Gastroesophageal sphincter (tissue), 3 donors: ENCODE measurements around the gene SUN5.

Experiments used
- CTCF ChIP-seq, 4 experiments: fragments of 200-600 bp in 2 of 4; fragments of 450-650 bp in 2 of 4; sonication (generic) in 1 of 4; IDR thresholded peaks; one replicate each; pipeline ENCODE4 v1.5.1; 2017 to 2019; ENCODE audit warnings: antibody characterized with exemption in 4 of 4, mild to moderate bottlenecking in 2 of 4, moderate library complexity in 2 of 4
- POLR2A ChIP-seq, 2 donors: fragments of 450-650 bp; IDR thresholded peaks; one replicate each; pipeline ENCODE4 v1.6.1; 2017; ENCODE audit warnings: antibody characterized with exemption in 2 of 2, mild to moderate bottlenecking in 2 of 2, moderate library complexity in 1 of 2
- POLR2AphosphoS5 ChIP-seq: sonication (generic); formaldehyde crosslinking; IDR thresholded peaks from one replicate; pipeline ENCODE4 v1.6.1; 2017; ENCODE audit warnings: antibody characterized with exemption

DNA sequence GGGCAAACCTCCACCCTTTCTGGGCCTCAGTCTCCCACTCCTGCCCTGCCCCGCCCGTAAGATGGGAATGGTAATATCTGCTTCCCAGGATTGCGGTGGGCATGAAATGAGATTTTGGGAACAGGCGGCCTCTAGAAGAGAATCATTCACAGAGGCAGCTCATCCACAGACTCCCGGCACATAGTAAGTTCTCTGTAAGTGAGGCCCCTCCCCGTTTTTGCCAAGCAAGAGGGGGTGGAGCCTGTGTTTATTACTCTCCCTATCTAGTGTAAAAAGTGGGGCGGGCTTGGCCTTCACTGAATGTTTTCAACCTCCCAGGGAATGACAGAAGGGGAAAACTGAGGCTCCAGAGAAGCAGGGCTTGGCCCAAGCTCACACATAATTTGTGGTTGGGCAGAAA lies 20.0 kb downstream of the SUN5 start:
- TF ChIP-seq POLR2A (IDR thresholded peaks at IDR 0.05): no peak
- TF ChIP-seq CTCF (IDR thresholded peaks at IDR 0.05): no peak
- TF ChIP-seq POLR2AphosphoS5: no peak
